Hepatic stellate cell (primary cell): ENCODE data around the gene CTSZ.
"Not testable (repeated sequence)": the region's sequence is repeated elsewhere in the genome, so short reads cannot be mapped to it uniquely, and the experiment has no call there.

Experiments
- DNase-seq: peaks from one replicate; pipeline ENCODE4 v3.0.0; 2011; ENCODE audit warnings: low spot score

Gene CTSZ

DNA sequence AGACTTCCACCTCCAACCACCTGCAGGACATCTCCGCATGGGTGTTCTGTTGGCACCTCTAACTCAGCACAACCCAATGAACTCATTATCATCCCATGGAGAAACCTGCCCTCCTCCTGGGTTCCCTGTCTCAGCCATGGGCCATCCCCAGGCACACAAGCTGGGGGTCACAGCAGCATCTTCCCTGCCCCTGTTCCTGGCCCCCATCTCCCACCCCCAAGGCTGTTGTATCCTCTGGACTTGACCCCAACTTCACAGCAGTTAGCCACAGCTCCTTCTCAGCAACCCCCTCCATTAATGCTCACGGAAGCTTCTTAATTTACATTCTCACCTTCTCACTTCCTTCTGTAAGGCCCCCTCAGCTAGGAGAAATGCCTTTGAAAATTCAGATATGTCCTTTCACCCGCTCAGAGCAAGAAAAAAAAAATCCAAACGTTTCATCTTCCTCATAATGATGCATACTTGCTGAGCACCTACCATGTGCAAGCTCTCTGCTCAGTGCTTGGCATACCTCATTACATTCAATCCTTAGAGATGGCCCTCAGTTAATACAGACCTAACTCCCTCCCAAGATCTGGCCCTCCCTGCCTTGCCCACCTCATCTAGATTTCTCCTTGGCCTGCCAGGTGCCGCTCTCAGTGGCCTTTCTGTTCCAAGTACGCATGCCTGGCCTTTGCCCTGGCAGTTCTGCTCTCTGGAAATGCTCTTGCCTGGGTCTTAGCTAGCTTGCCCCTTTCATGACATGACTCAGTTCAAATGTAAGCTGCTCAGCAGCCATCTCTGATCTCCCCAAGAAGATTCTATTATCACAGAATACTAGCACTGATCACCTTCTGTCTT, 28.5 kb downstream of the CTSZ start:
- no peak for DNase-seq

- DNase-seq, result no peak
Measured at GRCh38 chr20:58976061-58976730, 30.9 kb downstream of the CTSZ start.

- DNase-seq, result no peak
Measured at GRCh38 chr20:58975353-58975752, 31.7 kb downstream of the CTSZ start.

GRCh38 chr20:58973866-58974265, 33.2 kb downstream of the CTSZ start:
- DNase-seq, result no peak

DNA sequence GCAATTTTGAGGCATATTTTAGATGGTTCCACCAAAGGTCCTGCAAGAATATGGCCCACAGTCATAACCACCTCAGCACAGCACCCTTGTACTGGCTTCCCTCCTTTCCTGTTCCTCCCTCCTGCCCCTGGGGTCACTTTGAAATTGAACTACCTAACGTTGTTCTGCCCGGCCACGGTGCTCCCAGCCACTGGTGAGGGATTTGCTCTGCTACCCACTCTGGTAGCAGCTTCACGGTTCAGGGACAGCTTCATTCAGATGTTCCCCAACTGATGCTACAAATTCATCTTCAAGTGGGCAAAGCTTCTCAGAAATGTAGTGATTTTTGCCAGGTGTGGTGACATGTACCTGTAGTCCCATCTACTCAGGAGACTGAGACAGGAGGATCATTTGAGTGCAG, 33.9 kb downstream of the CTSZ start:
- no peak for DNase-seq

DNA sequence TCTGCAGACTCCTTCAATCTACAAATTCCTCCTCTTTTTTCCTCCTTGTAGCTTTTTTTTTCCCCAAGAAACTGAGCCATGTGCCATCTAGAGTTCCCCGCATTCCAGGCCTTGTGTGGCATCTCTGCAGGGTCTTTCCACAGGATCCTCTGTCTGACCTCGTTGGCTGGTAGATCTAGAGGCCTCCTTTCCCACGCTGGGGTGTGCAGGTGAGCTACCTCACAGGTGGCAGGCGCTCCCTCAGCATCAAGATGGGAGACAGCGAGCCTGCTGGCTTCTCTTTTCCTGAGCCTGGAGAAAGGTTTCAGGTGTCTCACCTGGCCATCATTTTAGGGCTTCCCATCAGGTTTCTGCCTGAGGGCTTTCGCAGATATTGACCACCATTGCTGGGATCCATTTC, 35.6 kb downstream of the CTSZ start:
- no peak for DNase-seq

DNA sequence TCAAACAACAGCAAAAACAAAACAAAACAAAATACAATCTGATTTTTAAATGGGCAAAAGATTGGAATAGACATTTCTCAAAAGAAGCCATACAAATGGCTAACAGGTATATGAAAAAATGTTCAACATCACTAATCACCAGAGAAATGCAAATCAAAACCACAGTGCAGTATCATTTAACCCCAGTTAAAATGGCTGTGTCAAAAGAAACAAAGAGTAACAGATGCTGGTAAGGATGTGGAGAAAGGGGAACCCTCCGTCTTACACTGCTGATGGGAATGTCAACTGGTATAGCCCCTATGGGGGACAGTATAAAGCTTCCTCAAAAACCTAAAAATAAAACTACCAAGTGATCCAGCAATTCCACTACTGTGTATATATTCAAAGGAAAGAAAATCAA, 36.9 kb downstream of the CTSZ start:
- no peak for DNase-seq

GRCh38 chr20:58969439-58969838, 37.6 kb downstream of the CTSZ start:
- DNase-seq, result no peak

DNA sequence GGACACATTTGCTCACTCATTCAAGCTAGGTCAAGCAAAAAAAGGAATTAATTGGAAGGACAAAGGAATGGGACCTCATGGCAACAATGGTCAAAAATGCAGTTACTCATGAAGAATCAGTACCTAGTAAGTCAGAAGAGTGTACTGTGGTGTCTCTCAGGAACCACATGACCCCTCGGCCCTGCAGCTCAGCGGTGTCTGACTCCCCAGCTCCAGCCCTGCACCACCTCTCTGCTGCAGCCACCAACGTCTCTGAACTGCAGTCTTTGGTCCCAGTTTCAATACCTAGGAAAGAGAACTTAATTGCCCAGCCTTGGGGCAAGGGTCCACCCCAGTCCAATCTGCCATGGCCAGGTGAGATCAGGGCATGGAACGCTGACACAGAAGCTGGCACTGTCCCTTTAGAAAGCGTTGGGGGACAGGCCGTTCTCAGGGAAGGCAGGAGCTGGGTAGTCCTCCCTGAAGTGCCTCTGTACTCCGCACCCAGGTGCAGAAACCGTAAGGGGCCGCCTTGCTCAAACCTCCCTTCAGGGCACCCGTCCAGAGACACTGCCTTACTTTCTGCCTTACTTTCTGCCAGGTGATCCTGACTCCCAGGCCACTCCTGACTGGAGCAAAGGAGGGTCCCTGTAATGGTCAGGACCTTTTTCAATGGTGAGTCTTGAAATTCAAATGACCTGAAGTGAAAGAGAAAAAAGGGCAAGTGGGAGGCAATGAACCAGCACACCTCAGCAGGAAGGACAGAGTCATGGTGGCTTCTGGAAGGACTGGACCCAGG, 39.2 kb downstream of the CTSZ start:
- no peak for DNase-seq

GRCh38 chr20:58965270-58966064, 41.6 kb downstream of the CTSZ start:
- DNase-seq, result no peak

DNA sequence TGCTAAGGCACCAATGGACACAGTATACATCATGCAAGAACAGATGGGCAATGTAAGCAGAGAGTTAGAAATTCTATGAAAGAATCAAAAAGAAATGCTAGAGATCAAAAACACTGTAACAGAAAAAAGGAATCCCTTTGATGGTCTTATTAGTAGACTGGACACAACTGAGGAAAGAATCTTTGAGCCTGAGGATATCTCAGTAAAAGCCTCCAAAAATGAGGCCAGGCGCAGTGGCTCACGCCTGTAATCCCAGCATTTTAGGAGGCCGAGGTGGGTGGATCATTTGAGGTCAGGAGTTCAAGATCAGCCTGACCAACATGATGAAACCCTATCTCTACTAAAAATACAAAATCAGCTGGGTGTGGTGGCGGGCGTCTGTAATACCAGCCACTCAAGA, 43.1 kb downstream of the CTSZ start:
- DNase-seq, result not testable (repeated sequence)

- no peak for DNase-seq
Measured at GRCh38 chr20:58963060-58963584, 43.9 kb downstream of the CTSZ start.

GRCh38 chr20:58959652-58960051, 47.4 kb downstream of the CTSZ start:
- DNase-seq, result no peak

DNA sequence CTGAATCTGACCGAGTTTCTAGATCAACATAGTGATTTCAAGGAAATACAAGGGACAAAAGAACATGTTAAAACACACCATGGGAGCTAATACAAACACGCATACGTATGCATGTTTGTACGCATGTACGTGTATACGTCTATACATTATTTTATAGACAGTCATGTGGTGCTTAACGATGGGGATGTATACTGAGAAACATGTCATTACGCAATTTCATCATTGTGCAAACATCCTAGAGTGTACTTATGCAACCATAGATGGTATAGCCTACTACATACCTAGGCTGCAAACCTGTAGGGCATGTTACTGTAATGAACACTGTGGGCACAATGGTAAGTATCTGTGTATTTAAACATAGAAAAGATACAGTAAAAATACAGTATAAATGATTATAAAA, 51.0 kb downstream of the CTSZ start:
- DNase-seq, result no peak

DNA sequence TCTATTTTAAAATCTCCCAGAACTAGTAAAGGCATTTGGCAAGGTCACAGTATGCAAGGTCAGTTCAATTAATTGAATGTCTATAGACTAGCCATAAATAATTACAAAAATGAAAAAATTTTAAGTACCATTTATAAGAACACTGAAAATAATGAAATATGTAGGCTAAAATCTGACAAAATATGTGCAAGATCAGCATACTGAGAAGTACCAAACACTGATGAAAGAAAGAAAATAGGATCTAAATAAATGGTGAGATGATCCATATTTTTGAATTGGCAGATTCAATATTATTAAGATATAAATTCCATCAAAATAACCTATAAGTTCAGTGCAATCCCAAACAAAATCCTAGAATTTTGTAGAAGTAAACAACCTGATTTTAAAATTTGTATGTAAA, 54.0 kb downstream of the CTSZ start:
- DNase-seq, result no peak

DNA sequence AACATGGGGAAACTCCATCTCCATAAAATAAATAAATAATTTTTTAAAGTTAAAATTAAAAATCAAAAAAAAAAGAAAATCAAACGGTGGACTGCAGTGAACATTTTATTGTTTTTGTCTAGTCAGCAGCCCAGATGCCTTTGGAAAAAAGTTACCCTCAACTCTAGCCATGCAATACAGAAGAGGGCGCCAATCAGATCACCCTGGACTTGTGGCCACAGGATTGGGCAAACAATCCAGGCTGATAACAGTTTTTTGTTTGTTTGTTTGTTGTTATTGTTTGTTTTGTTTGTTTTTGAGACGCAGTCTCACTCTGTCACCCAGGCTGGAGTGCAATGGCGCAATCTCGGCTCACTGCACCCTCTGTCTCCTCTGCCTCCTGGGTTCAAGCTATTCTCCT, 56.5 kb downstream of the CTSZ start:
- no peak for DNase-seq

DNA sequence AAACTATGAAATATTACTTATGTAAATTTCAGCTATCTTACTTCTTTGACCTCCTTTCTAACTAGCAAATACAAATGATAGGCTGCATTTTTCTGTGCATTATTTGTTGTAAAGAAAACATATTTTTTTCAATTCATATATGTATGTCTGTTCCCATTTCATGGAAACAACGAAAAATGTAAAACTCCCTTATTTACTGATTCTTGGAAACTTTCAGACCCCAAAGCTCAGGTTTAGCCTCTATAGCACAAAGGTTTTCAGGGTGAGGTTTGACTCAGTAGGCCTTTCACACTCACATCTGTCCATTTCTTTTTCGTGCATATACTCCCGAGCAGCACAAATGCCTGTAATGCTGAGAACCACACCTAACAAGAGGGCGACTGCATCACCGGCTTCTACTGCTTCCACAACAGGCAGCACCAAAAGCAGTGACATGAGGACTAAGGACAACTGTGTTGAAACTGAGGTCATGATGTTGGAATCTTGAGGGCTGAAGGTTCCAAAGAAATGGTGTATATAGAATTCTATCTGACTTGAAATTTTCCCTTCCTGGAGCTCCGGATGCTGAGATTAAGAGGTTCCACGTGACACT, 59.2 kb downstream of the CTSZ start:
- not testable (repeated sequence) for DNase-seq

GRCh38 chr20:58945965-58946631, 61.0 kb downstream of the CTSZ start:
- no peak for DNase-seq
